H1 (cell line): ENCODE results near the gene ATXN7L3.
"Not testable (repeated sequence)": the region's sequence is repeated elsewhere in the genome, so short reads cannot be mapped to it uniquely, and the experiment has no call there.

Source experiments
- EP300 ChIP-seq, 2 experiments: IDR thresholded peaks; 1 replicate in 1 of 2; 2 replicates in 1 of 2; pipeline ENCODE4 v1.6.1; 2011 to 2012; ENCODE audit warnings: low read depth in 2 of 2, low read length in 2 of 2, mild to moderate bottlenecking in 2 of 2, borderline replicate concordance in 1 of 2, inconsistent platforms in 1 of 2, moderate library complexity in 1 of 2
- GABPA ChIP-seq: IDR thresholded peaks from 2 replicates; pipeline ENCODE4 v1.6.1; 2011; ENCODE audit warnings: mild to moderate bottlenecking, low read length, moderate library complexity, borderline replicate concordance; ENCODE audit not compliant: insufficient read depth
- POLR2A ChIP-seq, 2 experiments: IDR thresholded peaks; 1 replicate in 1 of 2; 2 replicates in 1 of 2; pipeline ENCODE4 v1.6.1; 2011; ENCODE audit warnings: low read depth in 2 of 2, low read length in 2 of 2, mild to moderate bottlenecking in 2 of 2; ENCODE audit errors: control extremely low read depth in 1 of 2
- POLR2AphosphoS5 ChIP-seq: IDR thresholded peaks from 2 replicates; pipeline ENCODE4 v1.6.1; 2011; ENCODE audit warnings: low read depth, low read length
- RFX5 ChIP-seq: IDR thresholded peaks from 2 replicates; pipeline ENCODE4 v1.6.1; 2011; ENCODE audit warnings: low read depth, low read length, improper control_type of control experiment, borderline replicate concordance
- SIX5 ChIP-seq: IDR thresholded peaks from 2 replicates; pipeline ENCODE4 v1.6.1; 2011; ENCODE audit warnings: mild to moderate bottlenecking, low read depth, low read length
- YY1 ChIP-seq: IDR thresholded peaks from 2 replicates; pipeline ENCODE4 v1.6.1; 2011; ENCODE audit warnings: low read depth, mild to moderate bottlenecking, low read length

- not testable (repeated sequence) for TF ChIP-seq RFX5; POLR2A (IDR thresholded peaks at IDR 0.05; ENCODE audit: control extremely low read depth in 1 of 2, low read depth in 2 of 2, low read length in 2 of 2); SIX5; EP300 (IDR thresholded peaks at IDR 0.05; ENCODE audit: borderline replicate concordance in 1 of 2, low read depth in 2 of 2, low read length in 2 of 2); YY1; POLR2AphosphoS5; GABPA
Measured at GRCh38 chr17:44237886-44238285, 38.2 kb upstream of the ATXN7L3 start.
